ENCODE measurements around the gene ANTKMT. TPM values are rescaled to one million over a fixed set of nuclear protein-coding genes. Genes with fewer than 3 reads are reported as not detected.

Gene ANTKMT
- polyA plus RNA-seq, 1 donor from 2014 or later, result 73.4 TPM

DNA sequence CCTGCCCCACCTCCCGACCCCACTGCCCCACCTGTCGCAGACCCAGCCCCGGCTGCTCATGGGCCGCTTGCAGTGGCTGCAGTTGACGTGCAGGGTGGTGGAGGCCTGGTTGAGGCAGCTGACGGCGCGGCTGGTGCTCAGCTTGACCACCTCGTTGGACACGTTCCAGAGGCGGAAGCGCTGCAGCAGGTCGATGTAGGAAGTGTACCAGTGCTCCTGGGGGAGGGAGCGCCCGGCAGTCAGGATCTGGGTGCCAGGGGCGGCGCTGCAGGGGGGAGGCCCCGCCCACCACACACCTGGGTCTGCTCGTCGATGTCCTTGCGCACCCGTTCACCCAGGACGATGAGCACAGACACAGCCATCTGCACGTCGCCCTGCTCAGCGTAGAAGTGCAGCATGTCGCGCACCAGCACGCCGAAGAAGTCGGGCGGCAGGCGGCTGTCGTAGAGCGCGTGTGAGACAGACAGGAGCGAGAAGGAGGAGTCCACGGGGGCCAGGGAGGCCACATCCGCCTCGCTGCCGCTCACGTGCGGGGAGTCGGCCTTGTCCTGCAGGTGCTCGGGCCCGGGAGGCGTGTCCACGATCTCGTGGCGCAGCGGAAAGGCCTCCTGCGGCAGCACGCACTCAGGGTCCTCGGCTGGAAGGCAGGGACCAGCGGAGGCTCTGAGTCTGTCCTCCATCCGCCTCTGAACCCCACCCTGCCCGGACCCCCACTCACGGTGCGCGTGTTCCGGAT, 35.8 kb upstream of the ANTKMT start:
- Histone ChIP-seq H3K9ac (ENCODE audit: low read length) (no peak overlapping the region), H3K9me3 (ENCODE audit: low read length) (no peaks in the 10 kb centered on the region), H3K4me2 (ENCODE audit: low read length) (no peak overlapping the region), H4K20me1 (ENCODE audit: insufficient read depth) (peaks cover 6% of the 10 kb centered on the region), H3F3A (ENCODE audit: insufficient read depth, low read length, poor library complexity, severe bottlenecking) (no peaks in the 10 kb centered on the region), H3K79me2 (replicated peaks; ENCODE audit: insufficient read depth, low read length) (peaks cover 25% of the 10 kb centered on the region), H2AFZ (ENCODE audit: low read depth, low read length) (no peak overlapping the region), H3K27ac (ENCODE audit: low read length) (no peak overlapping the region), H3K4me3 (ENCODE audit: low read length) (peak overlapping the region; percentile 71), H3K36me3 (ENCODE audit: insufficient read depth, low read length) (no peaks in the 10 kb centered on the region), H3K27me3 (ENCODE audit: insufficient read depth, low read depth, low read length) (no peaks in the 10 kb centered on the region), H3K9me2 (ENCODE audit: insufficient read depth, low read length) (no peaks in the 10 kb centered on the region)
- TF ChIP-seq MXI1 (conservative IDR thresholded peaks at IDR 0.05; ENCODE audit: poor library complexity, severe bottlenecking) (no peak), POLR2AphosphoS5 (IDR thresholded peaks at IDR 0.05) (no peak), TAF1 (IDR thresholded peaks at IDR 0.05; ENCODE audit: low read depth) (no peak), SMC3 (conservative IDR thresholded peaks at IDR 0.05; ENCODE audit: poor library complexity) (no peak), EP300 (conservative IDR thresholded peaks at IDR 0.05; ENCODE audit: poor library complexity, severe bottlenecking) (no peak), EZH2 (IDR thresholded peaks at IDR 0.05; ENCODE audit: borderline replicate concordance, insufficient read depth, low read length, poor library complexity, severe bottlenecking) (no peak), RAD21 (conservative IDR thresholded peaks at IDR 0.05) (no peak)
- TF ChIP-seq, protein P1, sequence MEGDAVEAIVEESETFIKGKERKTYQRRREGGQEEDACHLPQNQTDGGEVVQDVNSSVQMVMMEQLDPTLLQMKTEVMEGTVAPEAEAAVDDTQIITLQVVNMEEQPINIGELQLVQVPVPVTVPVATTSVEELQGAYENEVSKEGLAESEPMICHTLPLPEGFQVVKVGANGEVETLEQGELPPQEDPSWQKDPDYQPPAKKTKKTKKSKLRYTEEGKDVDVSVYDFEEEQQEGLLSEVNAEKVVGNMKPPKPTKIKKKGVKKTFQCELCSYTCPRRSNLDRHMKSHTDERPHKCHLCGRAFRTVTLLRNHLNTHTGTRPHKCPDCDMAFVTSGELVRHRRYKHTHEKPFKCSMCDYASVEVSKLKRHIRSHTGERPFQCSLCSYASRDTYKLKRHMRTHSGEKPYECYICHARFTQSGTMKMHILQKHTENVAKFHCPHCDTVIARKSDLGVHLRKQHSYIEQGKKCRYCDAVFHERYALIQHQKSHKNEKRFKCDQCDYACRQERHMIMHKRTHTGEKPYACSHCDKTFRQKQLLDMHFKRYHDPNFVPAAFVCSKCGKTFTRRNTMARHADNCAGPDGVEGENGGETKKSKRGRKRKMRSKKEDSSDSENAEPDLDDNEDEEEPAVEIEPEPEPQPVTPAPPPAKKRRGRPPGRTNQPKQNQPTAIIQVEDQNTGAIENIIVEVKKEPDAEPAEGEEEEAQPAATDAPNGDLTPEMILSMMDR (IDR thresholded peaks at IDR 0.05; ENCODE audit: poor library complexity, severe bottlenecking), result no peak
- TF ChIP-seq, protein P2, sequence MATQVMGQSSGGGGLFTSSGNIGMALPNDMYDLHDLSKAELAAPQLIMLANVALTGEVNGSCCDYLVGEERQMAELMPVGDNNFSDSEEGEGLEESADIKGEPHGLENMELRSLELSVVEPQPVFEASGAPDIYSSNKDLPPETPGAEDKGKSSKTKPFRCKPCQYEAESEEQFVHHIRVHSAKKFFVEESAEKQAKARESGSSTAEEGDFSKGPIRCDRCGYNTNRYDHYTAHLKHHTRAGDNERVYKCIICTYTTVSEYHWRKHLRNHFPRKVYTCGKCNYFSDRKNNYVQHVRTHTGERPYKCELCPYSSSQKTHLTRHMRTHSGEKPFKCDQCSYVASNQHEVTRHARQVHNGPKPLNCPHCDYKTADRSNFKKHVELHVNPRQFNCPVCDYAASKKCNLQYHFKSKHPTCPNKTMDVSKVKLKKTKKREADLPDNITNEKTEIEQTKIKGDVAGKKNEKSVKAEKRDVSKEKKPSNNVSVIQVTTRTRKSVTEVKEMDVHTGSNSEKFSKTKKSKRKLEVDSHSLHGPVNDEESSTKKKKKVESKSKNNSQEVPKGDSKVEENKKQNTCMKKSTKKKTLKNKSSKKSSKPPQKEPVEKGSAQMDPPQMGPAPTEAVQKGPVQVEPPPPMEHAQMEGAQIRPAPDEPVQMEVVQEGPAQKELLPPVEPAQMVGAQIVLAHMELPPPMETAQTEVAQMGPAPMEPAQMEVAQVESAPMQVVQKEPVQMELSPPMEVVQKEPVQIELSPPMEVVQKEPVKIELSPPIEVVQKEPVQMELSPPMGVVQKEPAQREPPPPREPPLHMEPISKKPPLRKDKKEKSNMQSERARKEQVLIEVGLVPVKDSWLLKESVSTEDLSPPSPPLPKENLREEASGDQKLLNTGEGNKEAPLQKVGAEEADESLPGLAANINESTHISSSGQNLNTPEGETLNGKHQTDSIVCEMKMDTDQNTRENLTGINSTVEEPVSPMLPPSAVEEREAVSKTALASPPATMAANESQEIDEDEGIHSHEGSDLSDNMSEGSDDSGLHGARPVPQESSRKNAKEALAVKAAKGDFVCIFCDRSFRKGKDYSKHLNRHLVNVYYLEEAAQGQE (IDR thresholded peaks at IDR 0.05; ENCODE audit: borderline replicate concordance), result no peak

DNA sequence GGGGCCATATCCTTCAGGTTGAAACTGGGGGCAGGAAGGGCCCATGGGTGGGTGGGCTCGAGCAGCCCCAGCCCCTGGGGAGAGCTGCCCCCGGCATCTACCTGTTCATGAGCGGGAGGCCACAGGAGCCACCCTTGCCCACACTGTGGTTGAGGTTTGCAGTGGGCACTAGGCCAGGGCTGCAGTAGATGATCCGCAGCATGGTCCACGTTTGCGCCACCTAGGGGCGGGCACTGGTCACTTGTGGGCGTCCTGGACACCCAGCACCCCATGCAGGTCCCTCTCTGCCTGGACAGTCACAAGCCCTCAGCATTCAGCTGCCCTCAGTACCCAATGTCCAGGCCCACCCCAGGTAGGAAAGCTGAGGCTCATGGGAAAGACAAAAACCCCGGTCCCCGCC, 35.0 kb upstream of the ANTKMT start:
- Histone ChIP-seq H3K27me3 (ENCODE audit: insufficient read depth, low read depth, low read length) (no peaks in the 10 kb centered on the region), H3K9ac (ENCODE audit: low read length) (no peak overlapping the region), H3K4me2 (ENCODE audit: low read length) (no peak overlapping the region), H3K36me3 (ENCODE audit: insufficient read depth, low read length) (no peaks in the 10 kb centered on the region), H3K9me2 (ENCODE audit: insufficient read depth, low read length) (no peaks in the 10 kb centered on the region), H3F3A (ENCODE audit: insufficient read depth, low read length, poor library complexity, severe bottlenecking) (no peaks in the 10 kb centered on the region), H3K79me2 (replicated peaks; ENCODE audit: insufficient read depth, low read length) (peaks cover 24% of the 10 kb centered on the region), H3K9me3 (ENCODE audit: low read length) (no peaks in the 10 kb centered on the region), H3K27ac (ENCODE audit: low read length) (no peak overlapping the region), H2AFZ (ENCODE audit: low read depth, low read length) (no peak overlapping the region), H3K4me3 (ENCODE audit: low read length) (no peak overlapping the region), H4K20me1 (ENCODE audit: insufficient read depth) (peaks cover 6% of the 10 kb centered on the region)
- TF ChIP-seq TAF1 (IDR thresholded peaks at IDR 0.05; ENCODE audit: low read depth) (no peak), SMC3 (conservative IDR thresholded peaks at IDR 0.05; ENCODE audit: poor library complexity) (no peak), RAD21 (conservative IDR thresholded peaks at IDR 0.05) (no peak), EZH2 (IDR thresholded peaks at IDR 0.05; ENCODE audit: borderline replicate concordance, insufficient read depth, low read length, poor library complexity, severe bottlenecking) (no peak), EP300 (conservative IDR thresholded peaks at IDR 0.05; ENCODE audit: poor library complexity, severe bottlenecking) (no peak), POLR2AphosphoS5 (IDR thresholded peaks at IDR 0.05) (no peak), MXI1 (conservative IDR thresholded peaks at IDR 0.05; ENCODE audit: poor library complexity, severe bottlenecking) (no peak)
- TF ChIP-seq, protein P2 (IDR thresholded peaks at IDR 0.05; ENCODE audit: borderline replicate concordance), result no peak
